Mucosa of descending colon (tissue), 3 donors: ENCODE data around the gene KATNB1. TPM values are rescaled to one million over a fixed set of nuclear protein-coding genes. Genes with fewer than 3 reads are reported as not detected.

Experiments
- ATAC-seq: fragments of 200-7000 bp; cut with Tn5 transposase; one replicate; pipeline ENCODE4 v1.9.1; 2020; ENCODE audit warnings: mild to moderate bottlenecking, moderate library complexity
- DNase-seq, 3 donors: peaks; one replicate each; pipeline ENCODE4 v3.0.0-alpha.2; 2020
- H3K36me3 ChIP-seq: fragments of 200-600 bp; one replicate; pipeline ENCODE4 v1.8.0; 2021; ENCODE audit warnings: low read depth, mild to moderate bottlenecking
- H3K4me1 ChIP-seq: fragments of 200-600 bp; one replicate; pipeline ENCODE4 v1.8.0; 2021; ENCODE audit warnings: low read depth, mild to moderate bottlenecking
- H3K4me3 ChIP-seq: fragments of 200-600 bp; one replicate; pipeline ENCODE4 v1.8.0; 2021; ENCODE audit warnings: mild to moderate bottlenecking
- H3K9me3 ChIP-seq: fragments of 200-600 bp; one replicate; pipeline ENCODE4 v1.8.0; 2021; ENCODE audit warnings: mild to moderate bottlenecking
- CTCF ChIP-seq: fragments of 200-600 bp; IDR thresholded peaks from one replicate; pipeline ENCODE4 v1.8.0; 2022; ENCODE audit warnings: antibody characterized with exemption, mild to moderate bottlenecking
- intact Hi-C, 2 donors: fragments of 100-400 bp; cut with DNase I in 1 of 2; cut with micrococcal nuclease in 1 of 2; formaldehyde crosslinking; loops; one replicate each; pipeline versions ENCODE4 v1.11.0 to v1.11.1; 2022; cut with DNase I, micrococcal nuclease
- total RNA-seq, 3 donors: library from RNA; stranded (reverse); fragmentation: NEBNext Ultra II Directional in 2 of 3; extraction: Animal tissue kit (Norgen Biotek cat#: 25700) in 2 of 3; gene quantifications; one replicate each; pipeline versions ENCODE4 v1.2.1 to v1.2.4, GENCODE V29; 2021 to 2023
- donor health status: DM: no; HTN: no; CAD: no; lungs with moderate emphysema.
- donor health status: DM: no; HTN: no; CAD: no.
- donor health status: DM: no; HTN: yes; CAD: no.

Gene KATNB1
- total RNA-seq, 3 donors from 2014 or later: 12.8 to 21.1 (median 17.9) TPM

- Histone ChIP-seq H3K36me3 (no peaks in the 10 kb centered on the region), H3K4me1 (no peaks in the 10 kb centered on the region), H3K4me3 (no peak overlapping the region), H3K9me3 (no peaks in the 10 kb centered on the region)
- DNase-seq: peak in 2 of 3 donors; percentile 14 to 25
- intact Hi-C loops: loop anchor here in 1 of 2 donors (5.0 kb wide), 2 partner anchors 49 to 104 kb away; no protein-coding TSS in a partner anchor
- TF ChIP-seq CTCF: no peak
- no peak for ATAC-seq
These were observed 22.3 kb downstream of the KATNB1 start for GRCh38 chr16:57757883-57758282.

GRCh38 chr16:57758331-57759117 is 23.0 kb downstream of the KATNB1 start:
- TF ChIP-seq CTCF: no peak
- peak in 2 of 3 donors; percentile 30 to 47 for DNase-seq
- no peaks in the 10 kb centered on the region for H3K36me3 ChIP-seq
- intact Hi-C loops: loop anchor here in 1 of 2 donors (5.0 kb wide), 2 partner anchors 49 to 104 kb away; no protein-coding TSS in a partner anchor
- no peaks in the 10 kb centered on the region for H3K4me1 ChIP-seq
- no peak overlapping the region for H3K4me3 ChIP-seq
- no peak for ATAC-seq
- H3K9me3 ChIP-seq: no peaks in the 10 kb centered on the region

GRCh38 chr16:57759131-57759530 is 23.6 kb downstream of the KATNB1 start:
- no peak overlapping the region for H3K4me3 ChIP-seq
- DNase-seq (peak in 1 of 3 donors; percentile 34), ATAC-seq (no peak)
- no peak for TF ChIP-seq CTCF
- H3K36me3 ChIP-seq: no peaks in the 10 kb centered on the region
- intact Hi-C loops: loop anchor here in 1 of 2 donors (5.0 kb wide), 2 partner anchors 48 to 103 kb away; no protein-coding TSS in a partner anchor
- H3K4me1 ChIP-seq: no peaks in the 10 kb centered on the region
- no peaks in the 10 kb centered on the region for H3K9me3 ChIP-seq

- Histone ChIP-seq H3K4me1 (no peaks in the 10 kb centered on the region), H3K36me3 (no peaks in the 10 kb centered on the region), H3K4me3 (no peak overlapping the region), H3K9me3 (no peaks in the 10 kb centered on the region)
- TF ChIP-seq CTCF: no peak
- peak in 1 of 3 donors; percentile 43 for DNase-seq
- intact Hi-C loops: loop anchor here in 1 of 2 donors (5.0 kb wide), 2 partner anchors 48 to 103 kb away; no protein-coding TSS in a partner anchor
- no peak for ATAC-seq
These were observed 24.2 kb downstream of the KATNB1 start for GRCh38 chr16:57759541-57760356.

- H3K4me1 ChIP-seq: no peaks in the 10 kb centered on the region
- no peaks in the 10 kb centered on the region for H3K9me3 ChIP-seq
- intact Hi-C loops: no loop called here
- TF ChIP-seq CTCF: no peak
- no peak for ATAC-seq
- no peaks in the 10 kb centered on the region for H3K36me3 ChIP-seq
- DNase-seq: peak in 1 of 3 donors; percentile 34
- no peak overlapping the region for H3K4me3 ChIP-seq
These were observed 25.0 kb downstream of the KATNB1 start for GRCh38 chr16:57760357-57761160.
